Astrocyte of the cerebellum (primary cell): ENCODE measurements around the gene HEMGN.

Experiments used
- DNase-seq: peaks from one replicate; pipeline ENCODE4 v3.0.0-alpha.2; 2011; ENCODE audit warnings: low read depth
- H3K4me3 ChIP-seq: 2 replicates; pipeline ENCODE4 v1.5.1; 2011; ENCODE audit warnings: mild to moderate bottlenecking, low read depth, low read length, moderate library complexity
- CTCF ChIP-seq: IDR thresholded peaks from 2 replicates; pipeline ENCODE4 v1.5.1; 2012; ENCODE audit warnings: low read length, low read depth, moderate library complexity, mild to moderate bottlenecking; ENCODE audit errors: missing control alignments
- in situ Hi-C: cut with HindIII; loops from 2 replicates; pipeline ENCODE4 v1.10.0; 2017; ENCODE audit warnings: low sequenced_read_pairs

Gene HEMGN

GRCh38 chr9:97933297-97933998 is 4.5 kb downstream of the HEMGN start:
- no peak overlapping the region for H3K4me3 ChIP-seq
- in situ Hi-C loops = no loop called here
- TF ChIP-seq CTCF = no peak

GRCh38 chr9:97930972-97931371 is 7.0 kb downstream of the HEMGN start:
- no peak for DNase-seq
- in situ Hi-C loops = no loop called here
- TF ChIP-seq CTCF = no peak
- no peak overlapping the region for H3K4me3 ChIP-seq

More at GRCh38 chr9:97933297-97933998, 4.5 kb downstream of the HEMGN start:
- DNase-seq = no peak

- in situ Hi-C loops = no loop called here
- no peak for TF ChIP-seq CTCF
- DNase-seq = no peak
- H3K4me3 ChIP-seq = no peak overlapping the region
These were observed 8.9 kb downstream of the HEMGN start for GRCh38 chr9:97928986-97929604.

- H3K4me3 ChIP-seq = no peak overlapping the region
- in situ Hi-C loops = no loop called here
- no peak for DNase-seq
- no peak for TF ChIP-seq CTCF
These were observed 12.3 kb downstream of the HEMGN start for GRCh38 chr9:97925497-97926334.

- no peak for TF ChIP-seq CTCF
- no peak for DNase-seq
- H3K4me3 ChIP-seq = no peak overlapping the region
- in situ Hi-C loops = no loop called here
These were observed 13.6 kb downstream of the HEMGN start for GRCh38 chr9:97924386-97924785.

GRCh38 chr9:97923529-97924108 is 14.4 kb downstream of the HEMGN start:
- peak overlapping the region; percentile 10 for H3K4me3 ChIP-seq
- TF ChIP-seq CTCF = peak; percentile 79
- DNase-seq = peak; percentile 61
- in situ Hi-C loops = no loop called here
